ENCODE results near the gene PDGFC.

- TF ChIP-seq CTCF (IDR thresholded peaks at IDR 0.05): no peak
- TF ChIP-seq POLR2A (IDR thresholded peaks at IDR 0.05): no peak
Measured at GRCh38 chr4:156942991-156943390, 28.6 kb downstream of the PDGFC start.
